H9 (cell line): ENCODE results near the gene OSBPL2. TPM values are rescaled to one million over a fixed set of nuclear protein-coding genes. Genes with fewer than 3 reads are reported as not detected.

Experiments
- DNase-seq: peaks from one replicate; pipeline ENCODE4 v3.0.0-alpha.2; 2017
- H2AFZ ChIP-seq: one replicate; pipeline ENCODE4 v1.6.1; 2013; ENCODE audit warnings: mild to moderate bottlenecking, low read length, control low read depth, moderate library complexity
- H2AK5ac ChIP-seq: 2 replicates; pipeline ENCODE4 v1.6.1; 2013; ENCODE audit warnings: low read length, control low read depth, mixed read lengths; ENCODE audit not compliant: insufficient read length
- H2BK120ac ChIP-seq: one replicate; pipeline ENCODE4 v1.6.1; 2013; ENCODE audit warnings: low read depth, mild to moderate bottlenecking, low read length, control low read depth, inconsistent platforms; ENCODE audit not compliant: poor library complexity, severe bottlenecking
- H2BK12ac ChIP-seq: 2 replicates; pipeline ENCODE4 v1.6.1; 2013; ENCODE audit warnings: low read length, control low read depth, mixed read lengths, low read depth; ENCODE audit not compliant: insufficient read length
- H2BK15ac ChIP-seq: 2 replicates; pipeline ENCODE4 v1.6.1; 2013; ENCODE audit warnings: low read depth, low read length, control low read depth
- H2BK20ac ChIP-seq: one replicate; pipeline ENCODE4 v1.6.1; 2013; ENCODE audit warnings: low read depth, mild to moderate bottlenecking, low read length, control low read depth, inconsistent platforms; ENCODE audit not compliant: poor library complexity, severe bottlenecking
- H2BK5ac ChIP-seq: 2 replicates; pipeline ENCODE4 v1.6.1; 2013; ENCODE audit warnings: low read length, control low read depth, mixed read lengths; ENCODE audit not compliant: insufficient read length
- H3K14ac ChIP-seq: 2 replicates; pipeline ENCODE4 v1.6.1; 2013; ENCODE audit warnings: low read length, control low read depth; ENCODE audit not compliant: insufficient read depth
- H3K18ac ChIP-seq: 2 replicates; pipeline ENCODE4 v1.6.1; 2013; ENCODE audit warnings: low read depth, mild to moderate bottlenecking, mixed read lengths, low read length, control low read depth; ENCODE audit not compliant: insufficient read length
- H3K23ac ChIP-seq: 2 replicates; pipeline ENCODE4 v1.6.1; 2013; ENCODE audit warnings: low read length, control low read depth, mixed read lengths, low read depth; ENCODE audit not compliant: insufficient read length
- H3K23me2 ChIP-seq: 2 replicates; pipeline ENCODE4 v1.6.1; 2013; ENCODE audit warnings: low read depth, mild to moderate bottlenecking, mixed read lengths, low read length, control low read depth; ENCODE audit not compliant: insufficient read length, poor library complexity, severe bottlenecking
- H3K27ac ChIP-seq: 2 replicates; pipeline ENCODE4 v1.5.1; 2013; ENCODE audit warnings: low read length, control low read depth, mixed read lengths, low read depth; ENCODE audit not compliant: insufficient read length
- H3K27me3 ChIP-seq: 2 replicates; pipeline ENCODE4 v1.6.1; 2013; ENCODE audit warnings: low read length, control low read depth, inconsistent platforms; ENCODE audit not compliant: insufficient read depth
- H3K4ac ChIP-seq: 2 replicates; pipeline ENCODE4 v1.6.1; 2013; ENCODE audit warnings: low read depth, mild to moderate bottlenecking, control low read depth, inconsistent platforms, low read length, moderate library complexity
- H3K4me1 ChIP-seq: 2 replicates; pipeline ENCODE4 v1.6.1; 2013; ENCODE audit warnings: low read length, control low read depth, inconsistent platforms; ENCODE audit not compliant: insufficient read depth
- H3K4me2 ChIP-seq: 2 replicates; pipeline ENCODE4 v1.6.1; 2013; ENCODE audit warnings: low read length, control low read depth, mixed read lengths; ENCODE audit not compliant: insufficient read length, insufficient read depth
- H3K56ac ChIP-seq: 2 replicates; pipeline ENCODE4 v1.6.1; 2013; ENCODE audit warnings: low read depth, mild to moderate bottlenecking, mixed read lengths, low read length, control low read depth; ENCODE audit not compliant: insufficient read length
- H3K79me1 ChIP-seq: 2 replicates; pipeline ENCODE4 v1.6.1; 2013; ENCODE audit warnings: low read depth, mild to moderate bottlenecking, moderate library complexity, low read length, control low read depth, inconsistent platforms; ENCODE audit not compliant: insufficient read depth, poor library complexity, severe bottlenecking
- H3K79me2 ChIP-seq: 2 replicates; pipeline ENCODE4 v1.6.1; 2013; ENCODE audit warnings: low read length, control low read depth, inconsistent platforms; ENCODE audit not compliant: insufficient read depth
- H3K9ac ChIP-seq: 2 replicates; pipeline ENCODE4 v1.6.1; 2013; ENCODE audit warnings: low read length, control low read depth, mixed read lengths; ENCODE audit not compliant: insufficient read length; ENCODE audit errors: extremely low read depth
- H3K9me3 ChIP-seq: one replicate; pipeline ENCODE4 v1.6.1; 2013; ENCODE audit warnings: low read depth, low read length, inconsistent platforms; ENCODE audit not compliant: control insufficient read depth
- H3T11ph ChIP-seq: one replicate; pipeline ENCODE4 v1.6.1; 2013; ENCODE audit warnings: mild to moderate bottlenecking, low read length, control low read depth, inconsistent platforms
- H4K20me1 ChIP-seq: one replicate; pipeline ENCODE4 v1.6.1; 2013; ENCODE audit not compliant: control insufficient read depth, insufficient read length, insufficient read depth
- H4K5ac ChIP-seq: 2 replicates; pipeline ENCODE4 v1.6.1; 2013; ENCODE audit warnings: low read depth, mild to moderate bottlenecking, mixed read lengths, low read length, control low read depth; ENCODE audit not compliant: insufficient read length
- H4K8ac ChIP-seq: replicated peaks from 2 replicates; pipeline ENCODE4 v1.6.1; 2013; ENCODE audit warnings: low read length, control low read depth, mixed read lengths, low read depth; ENCODE audit not compliant: insufficient read length
- H4K91ac ChIP-seq: 2 replicates; pipeline ENCODE4 v1.6.1; 2013; ENCODE audit warnings: low read depth, mild to moderate bottlenecking, moderate library complexity, mixed read lengths, low read length, control low read depth; ENCODE audit not compliant: insufficient read length
- H3K27ac Mint-ChIP-seq, 3 experiments: 2 replicates in 2 of 3; 3 replicates in 1 of 3; pipeline ENCODE4 v1.8.0; 2020 to 2021; ENCODE audit warnings: mixed read lengths in 3 of 3, mild to moderate bottlenecking in 1 of 3, moderate library complexity in 1 of 3
- H3K27me3 Mint-ChIP-seq: 2 replicates; pipeline ENCODE4 v1.8.0; 2021; ENCODE audit warnings: low read depth, mild to moderate bottlenecking, moderate library complexity, mixed read lengths
- H3K36me3 Mint-ChIP-seq, 3 experiments: 2 replicates in 2 of 3; 3 replicates in 1 of 3; pipeline ENCODE4 v1.8.0; 2020 to 2021; ENCODE audit warnings: low read depth in 3 of 3, mixed read lengths in 3 of 3; ENCODE audit not compliant: insufficient read depth in 1 of 3
- H3K4me1 Mint-ChIP-seq, 2 experiments: 2 replicates each; pipeline ENCODE4 v1.8.0; 2020; ENCODE audit warnings: mixed read lengths in 2 of 2
- H3K4me3 Mint-ChIP-seq, 2 experiments: 2 replicates in 1 of 2; 3 replicates in 1 of 2; pipeline ENCODE4 v1.8.0; 2020 to 2021; ENCODE audit warnings: mild to moderate bottlenecking in 2 of 2, mixed read lengths in 2 of 2, moderate library complexity in 1 of 2
- H3K9me3 Mint-ChIP-seq, 2 experiments: 2 replicates in 1 of 2; 3 replicates in 1 of 2; pipeline ENCODE4 v1.8.0; 2020; ENCODE audit warnings: mild to moderate bottlenecking in 2 of 2, mixed read lengths in 2 of 2, moderate library complexity in 1 of 2
- WGBS: extraction: QIAGEN DNeasy Blood & Tissue Kit; methylation state at CpG from one replicate; pipeline ENCODE4 v1.1.7; 2013; ENCODE audit warnings: missing lambda C conversion rate, low lambda C conversion rate, mixed read lengths; ENCODE audit not compliant: insufficient read length; ENCODE audit errors: extremely low coverage; 5-methylcytosine and 5-hydroxymethylcytosine counted together
- total RNA-seq: library from RNA; stranded (reverse); gene quantifications from 2 replicates; pipeline ENCODE4 v1.2.1, GENCODE V29; 2021
- TF ChIP-seq, protein P1 (sequence below): fragments of 200-600 bp; sonication (generic); conservative IDR thresholded peaks from 3 replicates; pipeline ENCODE4 v1.8.0; 2021; ENCODE audit warnings: antibody characterized with exemption, mild to moderate bottlenecking

OSBPL2 gene
- total RNA-seq, 1 experiment from 2014 or later, result 47.3 TPM

- no peak overlapping the region for H4K91ac ChIP-seq
- no peak overlapping the region for H3K14ac ChIP-seq
Measured at GRCh38 chr20:62197311-62197710, 41.0 kb upstream of the OSBPL2 start.

More at GRCh38 chr20:62197311-62197710, 41.0 kb upstream of the OSBPL2 start:
- DNase-seq, result no peak
- no peak overlapping the region for H2AFZ ChIP-seq
- H4K8ac ChIP-seq, result no peak overlapping the region
- Mint-ChIP-seq H3K27ac (no peak overlapping the region), H3K36me3 (peaks cover 24 to 43% (median 43%) of the 10 kb centered on the region in 3 experiments; a peak in 6 of 7 replicates), H3K4me1 (no peaks in the 10 kb centered on the region), H3K9me3 (no peaks in the 10 kb centered on the region), H3K4me3 (no peak overlapping the region), H3K27me3 (no peaks in the 10 kb centered on the region)
- no peaks in the 10 kb centered on the region for H3K4me1 ChIP-seq
- H3K23me2 ChIP-seq, result no peaks in the 10 kb centered on the region
- no peak overlapping the region for H3K9ac ChIP-seq
- no peak overlapping the region for H3K4ac ChIP-seq
- no peak overlapping the region for H2BK20ac ChIP-seq
- no CpG with 5 or more reads among the region's 9 CpGs for WGBS
- no peaks in the 10 kb centered on the region for H3K27me3 ChIP-seq
- H2BK120ac ChIP-seq, result no peak overlapping the region
- H3K4me2 ChIP-seq, result no peak overlapping the region
- H4K5ac ChIP-seq, result no peak overlapping the region
- no peak overlapping the region for H2AK5ac ChIP-seq
- no peak overlapping the region for H3K56ac ChIP-seq
- H3K79me2 ChIP-seq, result no peaks in the 10 kb centered on the region
- H3T11ph ChIP-seq, result no peak overlapping the region
- H2BK5ac ChIP-seq, result no peak overlapping the region
- TF ChIP-seq, protein P1, sequence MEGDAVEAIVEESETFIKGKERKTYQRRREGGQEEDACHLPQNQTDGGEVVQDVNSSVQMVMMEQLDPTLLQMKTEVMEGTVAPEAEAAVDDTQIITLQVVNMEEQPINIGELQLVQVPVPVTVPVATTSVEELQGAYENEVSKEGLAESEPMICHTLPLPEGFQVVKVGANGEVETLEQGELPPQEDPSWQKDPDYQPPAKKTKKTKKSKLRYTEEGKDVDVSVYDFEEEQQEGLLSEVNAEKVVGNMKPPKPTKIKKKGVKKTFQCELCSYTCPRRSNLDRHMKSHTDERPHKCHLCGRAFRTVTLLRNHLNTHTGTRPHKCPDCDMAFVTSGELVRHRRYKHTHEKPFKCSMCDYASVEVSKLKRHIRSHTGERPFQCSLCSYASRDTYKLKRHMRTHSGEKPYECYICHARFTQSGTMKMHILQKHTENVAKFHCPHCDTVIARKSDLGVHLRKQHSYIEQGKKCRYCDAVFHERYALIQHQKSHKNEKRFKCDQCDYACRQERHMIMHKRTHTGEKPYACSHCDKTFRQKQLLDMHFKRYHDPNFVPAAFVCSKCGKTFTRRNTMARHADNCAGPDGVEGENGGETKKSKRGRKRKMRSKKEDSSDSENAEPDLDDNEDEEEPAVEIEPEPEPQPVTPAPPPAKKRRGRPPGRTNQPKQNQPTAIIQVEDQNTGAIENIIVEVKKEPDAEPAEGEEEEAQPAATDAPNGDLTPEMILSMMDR, result no peak
- no peaks in the 10 kb centered on the region for H3K9me3 ChIP-seq
- no peak overlapping the region for H2BK15ac ChIP-seq
- no peaks in the 10 kb centered on the region for H3K79me1 ChIP-seq
- no peak overlapping the region for H3K18ac ChIP-seq
- H4K20me1 ChIP-seq, result no peaks in the 10 kb centered on the region
- no peak overlapping the region for H3K27ac ChIP-seq
- no peak overlapping the region for H3K23ac ChIP-seq
- H2BK12ac ChIP-seq, result no peak overlapping the region
